Measurements from ENCODE around the gene BICC1.

The BICC1 gene

DNA sequence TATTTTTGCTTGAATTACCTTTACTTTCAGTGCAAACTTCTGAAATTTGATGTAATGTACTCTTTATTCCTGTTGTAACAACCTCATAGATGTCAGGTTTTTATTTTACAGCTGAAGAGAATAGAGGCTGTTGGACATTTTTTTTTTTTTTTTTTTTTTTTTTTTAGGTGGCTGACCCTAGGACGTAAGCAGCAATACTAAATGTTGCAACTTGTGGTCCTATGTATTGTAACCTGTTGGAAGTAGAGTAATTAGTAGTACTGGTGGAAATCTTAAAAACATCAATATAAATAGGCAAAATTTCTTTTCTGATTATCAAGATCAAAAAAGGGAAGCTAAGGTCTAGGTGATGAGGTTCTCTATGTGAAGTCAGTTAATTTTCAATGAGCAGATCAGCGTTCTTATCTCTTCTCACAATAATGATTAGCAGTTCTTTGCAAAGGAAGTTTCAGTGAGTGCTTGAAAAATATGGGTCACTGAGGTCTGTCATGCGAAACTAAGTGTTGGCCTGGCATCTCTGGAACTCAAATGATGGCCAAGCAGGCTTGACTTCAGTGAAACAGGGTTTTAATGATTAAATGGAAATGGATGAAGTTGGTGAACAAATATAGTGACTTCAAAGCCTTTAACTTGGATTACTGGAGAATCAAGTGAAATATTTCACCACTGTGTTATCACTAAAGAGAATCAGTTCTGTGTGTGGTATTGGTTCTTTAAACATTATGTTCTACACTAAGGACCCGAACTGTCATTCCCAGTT, 42.7 kb downstream of the BICC1 start:
- H3K27ac ChIP-seq: no peak overlapping the region
- TF ChIP-seq ZFX (IDR thresholded peaks at IDR 0.05): no peak
- TF ChIP-seq, protein P1, sequence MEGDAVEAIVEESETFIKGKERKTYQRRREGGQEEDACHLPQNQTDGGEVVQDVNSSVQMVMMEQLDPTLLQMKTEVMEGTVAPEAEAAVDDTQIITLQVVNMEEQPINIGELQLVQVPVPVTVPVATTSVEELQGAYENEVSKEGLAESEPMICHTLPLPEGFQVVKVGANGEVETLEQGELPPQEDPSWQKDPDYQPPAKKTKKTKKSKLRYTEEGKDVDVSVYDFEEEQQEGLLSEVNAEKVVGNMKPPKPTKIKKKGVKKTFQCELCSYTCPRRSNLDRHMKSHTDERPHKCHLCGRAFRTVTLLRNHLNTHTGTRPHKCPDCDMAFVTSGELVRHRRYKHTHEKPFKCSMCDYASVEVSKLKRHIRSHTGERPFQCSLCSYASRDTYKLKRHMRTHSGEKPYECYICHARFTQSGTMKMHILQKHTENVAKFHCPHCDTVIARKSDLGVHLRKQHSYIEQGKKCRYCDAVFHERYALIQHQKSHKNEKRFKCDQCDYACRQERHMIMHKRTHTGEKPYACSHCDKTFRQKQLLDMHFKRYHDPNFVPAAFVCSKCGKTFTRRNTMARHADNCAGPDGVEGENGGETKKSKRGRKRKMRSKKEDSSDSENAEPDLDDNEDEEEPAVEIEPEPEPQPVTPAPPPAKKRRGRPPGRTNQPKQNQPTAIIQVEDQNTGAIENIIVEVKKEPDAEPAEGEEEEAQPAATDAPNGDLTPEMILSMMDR (conservative IDR thresholded peaks at IDR 0.05): no peak

DNA sequence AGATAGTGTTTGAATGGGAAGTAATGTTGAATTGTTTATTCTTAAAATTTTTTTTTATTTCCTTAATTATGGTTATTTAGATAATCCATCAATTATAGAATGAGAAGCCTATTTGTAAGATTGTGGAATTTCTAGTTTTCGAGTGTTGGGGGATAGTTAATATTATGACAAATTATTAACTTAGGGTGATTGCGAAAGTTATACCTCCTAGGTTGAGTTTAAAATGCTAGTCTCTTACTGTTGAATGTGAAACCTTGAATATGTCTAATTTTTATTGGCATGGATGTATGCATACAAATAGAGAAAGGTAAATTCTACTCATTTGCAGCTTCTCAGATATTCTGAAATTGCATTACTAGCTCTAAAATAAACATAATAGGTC, 43.2 kb downstream of the BICC1 start:
- TF ChIP-seq, protein P1 (conservative IDR thresholded peaks at IDR 0.05): no peak
- no peak for TF ChIP-seq ZFX (IDR thresholded peaks at IDR 0.05)
- no peak overlapping the region for H3K27ac ChIP-seq

DNA sequence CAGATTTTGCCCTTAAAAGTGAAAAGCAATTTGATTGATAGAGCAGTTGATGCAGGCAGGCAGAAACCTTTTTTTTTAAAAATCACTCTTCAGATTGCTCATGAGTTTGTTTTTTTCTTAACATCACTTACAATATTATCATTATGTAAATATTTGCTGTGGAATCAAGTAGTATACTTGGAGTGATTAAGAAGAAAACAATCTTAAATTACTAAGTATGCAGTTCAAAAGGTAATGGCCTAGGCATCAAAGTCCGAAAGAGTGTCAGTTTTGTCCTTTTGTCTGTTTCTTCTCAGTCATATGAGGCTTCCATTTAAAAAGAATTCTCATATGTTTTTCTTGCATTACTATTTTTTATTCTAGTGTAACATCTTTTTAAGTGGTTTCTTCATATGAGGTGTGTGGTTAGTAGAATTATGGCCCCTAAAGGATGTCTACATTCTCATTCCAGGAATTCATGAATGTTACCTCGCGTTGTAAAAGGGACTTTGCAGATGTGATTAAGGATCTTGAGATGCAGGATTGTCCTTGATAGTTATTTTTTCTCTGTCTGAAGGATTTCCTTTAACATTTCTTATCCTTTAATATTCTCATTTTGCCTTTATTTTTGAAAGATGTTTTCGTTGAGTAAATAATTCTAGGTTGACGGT, 44.0 kb downstream of the BICC1 start:
- no peak for TF ChIP-seq ZFX (IDR thresholded peaks at IDR 0.05)
- TF ChIP-seq, protein P1 (conservative IDR thresholded peaks at IDR 0.05): no peak
- no peak overlapping the region for H3K27ac ChIP-seq

DNA sequence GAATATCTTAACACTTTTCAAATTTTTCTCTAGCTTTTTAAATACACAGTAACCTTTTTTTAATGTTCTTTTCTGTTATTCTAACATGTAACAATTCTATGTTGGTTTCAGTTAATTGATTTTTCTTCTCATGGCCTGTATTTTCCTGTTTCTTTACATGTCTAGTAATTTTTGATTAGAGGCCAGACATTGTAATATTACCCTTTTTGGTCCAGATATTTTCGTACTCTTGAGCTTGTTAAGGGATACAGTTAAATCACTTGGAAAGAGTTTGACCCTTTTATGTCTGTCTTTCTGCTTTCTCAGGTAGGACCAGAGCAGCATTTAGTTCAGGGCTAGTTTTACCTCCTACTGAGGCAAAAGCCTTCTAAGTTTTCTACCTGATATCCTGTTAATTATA, 45.0 kb downstream of the BICC1 start:
- H3K27ac ChIP-seq: no peak overlapping the region
- TF ChIP-seq, protein P1 (conservative IDR thresholded peaks at IDR 0.05): no peak

DNA sequence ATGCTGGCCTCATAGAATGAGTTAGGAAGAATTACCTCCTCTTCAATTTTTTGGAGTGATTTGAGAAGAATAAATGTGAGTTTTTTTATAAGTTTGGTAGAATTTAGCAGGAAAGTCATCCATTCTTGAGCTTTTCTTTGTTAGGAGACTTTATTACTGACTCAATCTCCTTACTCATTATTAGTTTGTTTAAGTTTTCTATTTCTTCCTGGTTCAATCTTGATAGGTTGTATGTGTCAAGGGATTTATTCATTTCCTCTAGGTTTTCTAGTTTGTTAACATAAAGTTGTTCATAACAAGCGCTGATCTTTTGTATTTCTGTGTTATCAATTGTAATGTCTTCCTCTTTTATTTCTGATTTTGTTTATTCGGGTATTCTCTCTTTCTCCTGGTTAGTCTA, 47.4 kb downstream of the BICC1 start:
- H3K27ac ChIP-seq: no peak overlapping the region
- no peak for TF ChIP-seq ZFX (IDR thresholded peaks at IDR 0.05)
- TF ChIP-seq, protein P1 (conservative IDR thresholded peaks at IDR 0.05): no peak

DNA sequence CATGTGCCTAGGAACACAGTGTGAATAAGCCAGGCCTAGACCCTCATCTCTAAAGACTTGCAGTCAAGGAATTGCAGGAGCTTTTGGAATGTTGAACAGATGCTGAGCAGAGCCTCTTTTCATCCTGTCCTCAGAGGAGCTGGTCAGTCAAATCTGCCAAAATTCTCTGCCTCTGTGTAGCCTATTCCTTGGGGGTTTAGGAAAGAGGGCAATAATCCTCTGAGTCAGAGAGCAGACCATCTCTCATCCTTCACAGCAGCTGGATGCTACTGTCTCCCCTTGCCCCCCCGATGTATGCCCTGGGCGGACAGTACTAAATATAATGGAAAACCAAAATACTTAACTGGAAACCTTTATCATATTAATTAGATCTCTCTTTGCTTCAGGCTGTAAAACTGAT, 52.6 kb downstream of the BICC1 start:
- TF ChIP-seq ZFX (IDR thresholded peaks at IDR 0.05): no peak
- TF ChIP-seq, protein P1 (conservative IDR thresholded peaks at IDR 0.05): no peak
- no peak overlapping the region for H3K27ac ChIP-seq

DNA sequence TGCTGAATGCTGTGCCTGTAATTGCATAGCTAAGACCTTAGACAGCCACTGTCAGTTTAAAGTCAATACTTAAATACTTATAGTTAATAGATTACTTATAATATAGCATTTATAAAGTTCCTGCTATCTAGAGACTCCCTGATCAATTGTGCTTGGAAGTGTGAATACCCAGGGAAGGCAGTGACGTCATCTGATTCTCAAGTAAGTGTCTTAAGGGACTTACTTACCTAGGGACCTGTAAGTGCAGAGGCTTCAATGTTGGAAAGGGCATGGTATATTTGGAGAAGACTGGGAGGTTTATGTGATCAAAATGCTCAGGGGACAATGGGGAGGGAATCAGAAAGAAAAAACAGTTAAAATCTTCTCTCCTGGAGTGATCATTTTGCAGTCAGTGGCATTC, 55.0 kb downstream of the BICC1 start:
- no peak for TF ChIP-seq ZFX (IDR thresholded peaks at IDR 0.05)
- TF ChIP-seq, protein P1 (conservative IDR thresholded peaks at IDR 0.05): no peak
- H3K27ac ChIP-seq: no peak overlapping the region
